ENCODE data around the gene ELK4.

ELK4 gene

GRCh38 chr1:205595435-205595834 lies 36.4 kb downstream of the ELK4 start:
- no peak for ATAC-seq
- no peak for DNase-seq

GRCh38 chr1:205594846-205595245 lies 37.0 kb downstream of the ELK4 start:
- DNase-seq (no peak), ATAC-seq (no peak)

- ATAC-seq, result no peak
- DNase-seq, result no peak
Measured at GRCh38 chr1:205593967-205594366, 37.8 kb downstream of the ELK4 start.

- ATAC-seq, result no peak
- no peak for DNase-seq
Measured at GRCh38 chr1:205593532-205593931, 38.3 kb downstream of the ELK4 start.

- DNase-seq (no peak), ATAC-seq (no peak)
Measured at GRCh38 chr1:205592443-205593003, 39.3 kb downstream of the ELK4 start.

- ATAC-seq (peak; percentile 85), DNase-seq (peak; percentile 95)
Measured at GRCh38 chr1:205591522-205592351, 40.1 kb downstream of the ELK4 start.

- ATAC-seq, result no peak
- no peak for DNase-seq
Measured at GRCh38 chr1:205590777-205591513, 40.9 kb downstream of the ELK4 start.

- no peak for DNase-seq
- no peak for ATAC-seq
Measured at GRCh38 chr1:205590457-205590768, 41.4 kb downstream of the ELK4 start.

GRCh38 chr1:205589618-205590456 lies 42.0 kb downstream of the ELK4 start:
- ATAC-seq (no peak), DNase-seq (no peak)

- ATAC-seq (no peak), DNase-seq (no peak)
Measured at GRCh38 chr1:205589046-205589445, 42.8 kb downstream of the ELK4 start.

- ATAC-seq (peak; percentile 55), DNase-seq (peak; percentile 42)
Measured at GRCh38 chr1:205588636-205589035, 43.2 kb downstream of the ELK4 start.

- DNase-seq (no peak), ATAC-seq (no peak)
Measured at GRCh38 chr1:205587581-205587980, 44.2 kb downstream of the ELK4 start.

GRCh38 chr1:205585835-205586785 lies 45.7 kb downstream of the ELK4 start:
- ATAC-seq, result no peak
- no peak for DNase-seq

GRCh38 chr1:205585169-205585834 lies 46.5 kb downstream of the ELK4 start:
- no peak for DNase-seq
- ATAC-seq, result no peak

GRCh38 chr1:205584732-205585131 lies 47.1 kb downstream of the ELK4 start:
- no peak for DNase-seq
- ATAC-seq, result no peak

- no peak for DNase-seq
- no peak for ATAC-seq
Measured at GRCh38 chr1:205583461-205584130, 48.2 kb downstream of the ELK4 start.

- ATAC-seq, result peak; percentile 65
- DNase-seq, result no peak
Measured at GRCh38 chr1:205582471-205583291, 49.1 kb downstream of the ELK4 start.

- no peak for ATAC-seq
- DNase-seq, result no peak
Measured at GRCh38 chr1:205582046-205582445, 49.8 kb downstream of the ELK4 start.

GRCh38 chr1:205581321-205581980 lies 50.4 kb downstream of the ELK4 start:
- DNase-seq (no peak), ATAC-seq (no peak)
